A673 (cell line): ENCODE results near the gene RGS6. TPM values are rescaled to one million over a fixed set of nuclear protein-coding genes. Genes with fewer than 3 reads are reported as not detected.
"Not testable (repeated sequence)": the region's sequence is repeated elsewhere in the genome, so short reads cannot be mapped to it uniquely, and the experiment has no call there.

Experiments used
- BruUV-seq: library from RNA; stranded (reverse); fragments of 400-500 nt; replicated peaks from 2 replicates; lab custom pipeline; 2021; lab: Mats Ljungman, UMichigan
- CTCF ChIA-PET: fragments of 300-600 bp; sonication (Branson Sonifier 250); formaldehyde crosslinking; loops from one replicate; lab custom pipeline; 2022; ENCODE audit warnings: antibody characterized with exemption; lab: Charles Lee
- POLR2A ChIA-PET: fragments of 300-600 bp; sonication (Branson Sonifier 250); formaldehyde crosslinking; loops from one replicate; lab custom pipeline; 2022; ENCODE audit warnings: antibody characterized with exemption; ENCODE audit not compliant: low non-redundant PET; lab: Charles Lee
- DNase-seq: peaks from one replicate; pipeline ENCODE4 v3.0.0-alpha.2; 2015; ENCODE audit warnings: low spot score
- H3K27ac ChIP-seq: fragments of 200-600 bp; sonication (generic); 2 replicates; pipeline ENCODE4 v1.5.1; 2016; ENCODE audit warnings: mixed run types, low read depth, mild to moderate bottlenecking, mixed read lengths, antibody characterized with exemption, low read length; ENCODE audit not compliant: poor library complexity, severe bottlenecking
- H3K27me3 ChIP-seq: fragments of 200-600 bp; sonication (generic); replicated peaks from 2 replicates; pipeline ENCODE4 v1.6.1; 2017; ENCODE audit warnings: mixed run types, low read depth, mild to moderate bottlenecking, mixed read lengths, antibody characterized with exemption, low read length; ENCODE audit not compliant: insufficient read depth, poor library complexity
- H3K36me3 ChIP-seq: fragments of 200-600 bp; sonication (generic); 2 replicates; pipeline ENCODE4 v1.6.1; 2016; ENCODE audit warnings: mixed run types, mild to moderate bottlenecking, mixed read lengths, antibody characterized with exemption, low read length; ENCODE audit not compliant: insufficient read depth, poor library complexity, severe bottlenecking
- H3K4me1 ChIP-seq: fragments of 200-600 bp; sonication (generic); 2 replicates; pipeline ENCODE4 v1.6.1; 2017; ENCODE audit warnings: mixed run types, mild to moderate bottlenecking, mixed read lengths, antibody characterized with exemption, low read length; ENCODE audit not compliant: insufficient read depth, poor library complexity, severe bottlenecking
- H3K4me3 ChIP-seq: fragments of 200-600 bp; sonication (generic); 2 replicates; pipeline ENCODE4 v1.5.1; 2016; ENCODE audit warnings: low read depth, mixed run types, mild to moderate bottlenecking, mixed read lengths, low read length; ENCODE audit not compliant: poor library complexity, severe bottlenecking
- H3K9me3 ChIP-seq: fragments of 200-600 bp; sonication (generic); 2 replicates; pipeline ENCODE4 v1.6.1; 2016; ENCODE audit warnings: mixed run types, low read depth, mild to moderate bottlenecking, mixed read lengths, antibody characterized with exemption, low read length; ENCODE audit not compliant: poor library complexity, severe bottlenecking
- CTCF ChIP-seq: fragments of 300-800, 200-600 bp; sonication (generic); conservative IDR thresholded peaks from 2 replicates; pipeline ENCODE4 v1.5.1; 2017; ENCODE audit warnings: low read depth, mild to moderate bottlenecking, antibody characterized with exemption, low read length, moderate library complexity, mixed read lengths
- EZH2 ChIP-seq: fragments of 200-600 bp; sonication (generic); IDR thresholded peaks from 2 replicates; pipeline ENCODE4 v1.6.1; 2017; ENCODE audit warnings: borderline replicate concordance, low read depth, mild to moderate bottlenecking, mixed read lengths, antibody characterized with exemption, low read length; ENCODE audit not compliant: poor library complexity, severe bottlenecking
- intact Hi-C: fragments of 100-400 bp; cut with micrococcal nuclease; formaldehyde crosslinking; loops from one replicate; pipeline ENCODE4 v1.10.0; 2022; ENCODE audit not compliant: unreplicated experiment
- total RNA-seq: library from RNA; stranded (reverse); gene quantifications from 2 replicates; pipeline ENCODE4 v1.2.3, GENCODE V29; 2021

The RGS6 gene
- total RNA-seq, 1 experiment from 2014 or later = not detected

- H3K4me1 ChIP-seq, CTCF ChIA-PET, DNase-seq, H3K27ac ChIP-seq, intact Hi-C loops, POLR2A ChIA-PET, H3K36me3 ChIP-seq, H3K9me3 ChIP-seq, BruUV-seq, H3K4me3 ChIP-seq, H3K27me3 ChIP-seq: not testable (repeated sequence)
These were observed 8.3 kb downstream of the RGS6 start for GRCh38 chr14:71940500-71940899.

DNA sequence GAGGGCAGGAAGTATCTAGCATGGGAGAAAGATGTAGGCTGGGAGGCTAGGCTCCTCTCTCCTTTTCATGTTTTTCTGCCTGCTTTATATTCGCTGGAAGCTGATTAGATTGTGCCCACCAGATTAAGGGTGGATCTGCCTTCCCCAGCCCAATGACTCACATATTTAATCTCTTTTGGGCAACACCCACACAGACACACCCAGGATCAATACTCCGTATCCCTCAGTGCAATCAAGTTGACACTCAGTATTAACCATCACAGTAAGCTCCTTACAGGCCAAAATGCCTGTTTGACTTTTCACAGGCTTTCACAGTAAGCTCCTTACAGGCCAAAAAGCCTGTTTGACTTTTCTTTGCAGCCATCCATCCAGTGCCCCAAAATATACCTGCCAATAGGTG is 9.4 kb downstream of the RGS6 start:
- intact Hi-C loops, H3K27ac ChIP-seq, H3K27me3 ChIP-seq, CTCF ChIA-PET, H3K9me3 ChIP-seq, H3K4me1 ChIP-seq, DNase-seq, H3K36me3 ChIP-seq, H3K4me3 ChIP-seq, BruUV-seq: not testable (repeated sequence)
- POLR2A ChIA-PET = interaction anchor here (0.6 kb wide), 1 partner anchor 957 kb away, joined by 3 read pairs; no protein-coding TSS in a partner anchor

GRCh38 chr14:71942904-71943694 is 10.9 kb downstream of the RGS6 start:
- intact Hi-C loops = no loop called here
- H3K4me3 ChIP-seq = no peak overlapping the region
- POLR2A ChIA-PET = no interaction called here

DNA sequence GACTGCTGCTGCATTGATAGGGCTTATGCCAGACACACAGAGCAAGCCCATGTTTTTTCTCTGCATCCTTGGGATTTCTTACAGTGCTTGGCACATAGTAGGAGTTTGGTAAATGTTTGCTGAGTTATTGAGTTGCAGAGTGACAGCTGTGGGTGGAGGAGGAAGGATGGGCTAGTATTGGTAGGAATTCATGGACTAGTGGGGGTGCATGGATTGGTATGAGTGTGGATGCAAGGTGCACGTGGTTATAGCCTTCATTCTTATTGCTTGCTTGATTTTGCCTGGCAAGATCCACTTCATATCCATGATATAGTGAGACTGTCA is 11.4 kb downstream of the RGS6 start:
- H3K4me3 ChIP-seq = no peak overlapping the region
- ChIA-PET POLR2A (no interaction called here), CTCF (no interaction called here)
- intact Hi-C loops = no loop called here
- no TSS peak for BruUV-seq
- H3K9me3 ChIP-seq = no peaks in the 10 kb centered on the region
- no peaks in the 10 kb centered on the region for H3K4me1 ChIP-seq
- no peak overlapping the region for H3K27ac ChIP-seq
- no peaks in the 10 kb centered on the region for H3K36me3 ChIP-seq
- no peaks in the 10 kb centered on the region for H3K27me3 ChIP-seq
- DNase-seq = no peak
- TF ChIP-seq EZH2 = no peak
- TF ChIP-seq CTCF = no peak

More at GRCh38 chr14:71942904-71943694, 10.9 kb downstream of the RGS6 start:
- H3K27ac ChIP-seq = no peak overlapping the region
- H3K27me3 ChIP-seq = no peaks in the 10 kb centered on the region
- DNase-seq = no peak
- TF ChIP-seq EZH2 = no peak
- TF ChIP-seq CTCF = no peak
- H3K4me1 ChIP-seq = no peaks in the 10 kb centered on the region
- H3K36me3 ChIP-seq = no peaks in the 10 kb centered on the region
- H3K9me3 ChIP-seq = no peaks in the 10 kb centered on the region
- BruUV-seq = no TSS peak
- CTCF ChIA-PET = no interaction called here
